Fibroblast of villous mesenchyme (primary cell): Measurements from ENCODE around the gene TACO1. TPM values are rescaled to one million over a fixed set of nuclear protein-coding genes. Genes with fewer than 3 reads are reported as not detected.

Experiments used
- DNase-seq: peaks from one replicate; pipeline ENCODE4 v3.0.0-alpha.2; 2010; ENCODE audit warnings: low read depth
- H3K4me3 ChIP-seq: 2 replicates; pipeline ENCODE4 v1.5.1; 2011; ENCODE audit warnings: low read depth, mild to moderate bottlenecking, low read length
- CTCF ChIP-seq: IDR thresholded peaks from 2 replicates; pipeline ENCODE4 v1.5.1; 2012; ENCODE audit warnings: low read depth, mild to moderate bottlenecking, low read length; ENCODE audit not compliant: insufficient read depth
- total RNA-seq: library from RNA; depleted of rRNA; stranded (reverse); fragments of >200 nt; gene quantifications from 2 replicates; pipeline ENCODE4 v1.2.3, GENCODE V29; 2012

TACO1 gene
- total RNA-seq, 1 donor = 24.6 TPM

GRCh38 chr17:63645775-63646487, 45.2 kb downstream of the TACO1 start:
- no peak overlapping the region for H3K4me3 ChIP-seq
- no peak for TF ChIP-seq CTCF
- no peak for DNase-seq

GRCh38 chr17:63646488-63646806, 45.8 kb downstream of the TACO1 start:
- no peak for TF ChIP-seq CTCF
- no peak for DNase-seq

GRCh38 chr17:63647065-63647725, 46.5 kb downstream of the TACO1 start:
- no peak overlapping the region for H3K4me3 ChIP-seq
- no peak for TF ChIP-seq CTCF
- DNase-seq = peak; percentile 69

More at GRCh38 chr17:63646488-63646806, 45.8 kb downstream of the TACO1 start:
- H3K4me3 ChIP-seq = no peak overlapping the region

- no peak for DNase-seq
- TF ChIP-seq CTCF = no peak
- H3K4me3 ChIP-seq = no peak overlapping the region
Observed at GRCh38 chr17:63647936-63648335, 47.2 kb downstream of the TACO1 start.

- TF ChIP-seq CTCF = no peak
- no peak for DNase-seq
- H3K4me3 ChIP-seq = no peak overlapping the region
Observed at GRCh38 chr17:63649813-63650212, 49.1 kb downstream of the TACO1 start.

- no peak overlapping the region for H3K4me3 ChIP-seq
- TF ChIP-seq CTCF = no peak
- no peak for DNase-seq
Observed at GRCh38 chr17:63652106-63652505, 51.4 kb downstream of the TACO1 start.

GRCh38 chr17:63653050-63653449, 52.4 kb downstream of the TACO1 start:
- no peak for TF ChIP-seq CTCF
- DNase-seq = peak; percentile 10
- H3K4me3 ChIP-seq = no peak overlapping the region
